Neural progenitor cell (in vitro differentiated cells): Measurements from ENCODE around the gene CDC42SE1. TPM values are rescaled to one million over a fixed set of nuclear protein-coding genes. Genes with fewer than 3 reads are reported as not detected.
A peak's percentile ranks its signal among the peaks of the same experiment; 100 is the strongest.

Experiments
- DNase-seq: peaks from one replicate; pipeline ENCODE4 v3.0.0-alpha.2; 2016; ENCODE audit warnings: low spot score
- H2AFZ ChIP-seq: fragments of 200-600 bp; sonication (generic); replicated peaks from 2 replicates; pipeline ENCODE4 v1.6.1; 2016; ENCODE audit warnings: antibody characterized with exemption
- H3F3A ChIP-seq: fragments of 200-600 bp; sonication (generic); 2 replicates; pipeline ENCODE4 v1.6.1; 2016; ENCODE audit warnings: antibody characterized with exemption, low read depth
- H3K27ac ChIP-seq: fragments of 200-600 bp; sonication (generic); 2 replicates; pipeline ENCODE4 v1.5.1; 2016; ENCODE audit warnings: mild to moderate bottlenecking
- H3K27me3 ChIP-seq: fragments of 200-600 bp; sonication (generic); 2 replicates; pipeline ENCODE4 v1.6.1; 2016; ENCODE audit warnings: mild to moderate bottlenecking, moderate library complexity
- H3K36me3 ChIP-seq: fragments of 200-600 bp; sonication (generic); 2 replicates; pipeline ENCODE4 v1.5.1; 2016
- H3K4me1 ChIP-seq: fragments of 200-600 bp; sonication (generic); 2 replicates; pipeline ENCODE4 v1.6.1; 2016; ENCODE audit warnings: mixed run types
- H3K4me2 ChIP-seq: fragments of 200-600 bp; sonication (generic); 2 replicates; pipeline ENCODE4 v1.6.1; 2016
- H3K4me3 ChIP-seq: fragments of 200-600 bp; sonication (generic); 2 replicates; pipeline ENCODE4 v1.5.1; 2016
- H3K79me2 ChIP-seq: fragments of 200-600 bp; sonication (generic); 2 replicates; pipeline ENCODE4 v1.6.1; 2016; ENCODE audit warnings: low read depth
- H3K9ac ChIP-seq: fragments of 200-600 bp; sonication (generic); 2 replicates; pipeline ENCODE4 v1.6.1; 2016
- H3K9me3 ChIP-seq: fragments of 200-600 bp; sonication (generic); 2 replicates; pipeline ENCODE4 v1.5.1; 2016; ENCODE audit warnings: low read depth
- H4K20me1 ChIP-seq: fragments of 200-600 bp; sonication (generic); 2 replicates; pipeline ENCODE4 v1.6.1; 2016; ENCODE audit warnings: low read depth
- H3K27ac Mint-ChIP-seq: 3 replicates; pipeline ENCODE4 v1.8.0; 2021; ENCODE audit warnings: mixed read lengths
- H3K27me3 Mint-ChIP-seq: 2 replicates; pipeline ENCODE4 v1.8.0; 2022; ENCODE audit warnings: low read depth, mild to moderate bottlenecking, inconsistent platforms, moderate library complexity, mixed read lengths; ENCODE audit not compliant: insufficient read depth
- H3K36me3 Mint-ChIP-seq: 3 replicates; pipeline ENCODE4 v1.8.0; 2021; ENCODE audit warnings: mixed read lengths
- H3K4me1 Mint-ChIP-seq: 3 replicates; pipeline ENCODE4 v1.8.0; 2021; ENCODE audit warnings: mixed read lengths
- H3K4me3 Mint-ChIP-seq: 3 replicates; pipeline ENCODE4 v1.8.0; 2021; ENCODE audit warnings: mild to moderate bottlenecking, moderate library complexity, mixed read lengths
- H3K9me3 Mint-ChIP-seq: 3 replicates; pipeline ENCODE4 v1.8.0; 2020; ENCODE audit warnings: mixed read lengths
- EZH2 ChIP-seq: fragments of 200-600 bp; sonication (generic); IDR thresholded peaks from 2 replicates; pipeline ENCODE4 v1.6.1; 2017; ENCODE audit warnings: antibody characterized with exemption, mild to moderate bottlenecking, moderate library complexity
- EZH2phosphoT487 ChIP-seq: fragments of 200-600 bp; sonication (generic); IDR thresholded peaks from 2 replicates; pipeline ENCODE4 v1.6.1; 2017; ENCODE audit warnings: antibody characterized with exemption
- total RNA-seq: library from RNA; depleted of rRNA; stranded (reverse); fragments of >200 nt; gene quantifications from 2 replicates; pipeline ENCODE4 v1.2.3, GENCODE V29; 2015; ENCODE audit warnings: low replicate concordance
- TF ChIP-seq, protein P1 (sequence below): fragments of 200-600 bp; sonication (generic); IDR thresholded peaks from 2 replicates; pipeline ENCODE4 v1.5.1; 2017; ENCODE audit warnings: antibody characterized with exemption, mild to moderate bottlenecking

Gene CDC42SE1
- total RNA-seq, 1 donor from 2014 or later = 50.7 TPM

- DNase-seq = no peak
- no peak overlapping the region for H3K4me3 ChIP-seq
These were observed 56.2 kb downstream of the CDC42SE1 start for GRCh38 chr1:151003180-151003579.

DNA sequence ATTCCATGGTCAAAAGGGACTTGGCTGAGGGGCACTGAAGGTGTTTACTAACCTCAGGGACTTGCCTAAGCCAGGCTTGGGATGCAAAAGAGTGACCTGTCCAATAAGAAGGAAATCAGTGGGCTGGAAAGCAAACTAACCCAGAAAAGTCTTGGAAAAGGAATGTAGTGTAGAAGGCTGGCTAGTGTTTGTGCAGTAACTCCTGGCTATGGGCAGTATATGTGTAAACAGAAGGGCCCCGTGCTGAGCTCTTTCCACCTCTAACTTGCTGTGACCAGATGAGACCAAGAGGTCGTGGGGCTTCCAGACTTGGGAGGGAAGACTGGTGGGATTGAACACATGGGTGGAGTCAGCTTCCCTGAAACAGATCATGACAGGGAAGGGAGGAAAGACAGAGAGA lies 56.8 kb downstream of the CDC42SE1 start:
- Mint-ChIP-seq H3K4me1 (peaks cover 36% of the 10 kb centered on the region), H3K36me3 (peaks cover 18% of the 10 kb centered on the region), H3K4me3 (no peak overlapping the region), H3K9me3 (no peaks in the 10 kb centered on the region), H3K27ac (no peak overlapping the region), H3K27me3 (peaks cover 6% of the 10 kb centered on the region)
- no peak for DNase-seq
- no peak overlapping the region for H3K9ac ChIP-seq
- H4K20me1 ChIP-seq = no peaks in the 10 kb centered on the region
- H2AFZ ChIP-seq = no peak overlapping the region
- no peaks in the 10 kb centered on the region for H3K9me3 ChIP-seq
- TF ChIP-seq EZH2 (no peak), EZH2phosphoT487 (no peak)
- TF ChIP-seq, protein P1, sequence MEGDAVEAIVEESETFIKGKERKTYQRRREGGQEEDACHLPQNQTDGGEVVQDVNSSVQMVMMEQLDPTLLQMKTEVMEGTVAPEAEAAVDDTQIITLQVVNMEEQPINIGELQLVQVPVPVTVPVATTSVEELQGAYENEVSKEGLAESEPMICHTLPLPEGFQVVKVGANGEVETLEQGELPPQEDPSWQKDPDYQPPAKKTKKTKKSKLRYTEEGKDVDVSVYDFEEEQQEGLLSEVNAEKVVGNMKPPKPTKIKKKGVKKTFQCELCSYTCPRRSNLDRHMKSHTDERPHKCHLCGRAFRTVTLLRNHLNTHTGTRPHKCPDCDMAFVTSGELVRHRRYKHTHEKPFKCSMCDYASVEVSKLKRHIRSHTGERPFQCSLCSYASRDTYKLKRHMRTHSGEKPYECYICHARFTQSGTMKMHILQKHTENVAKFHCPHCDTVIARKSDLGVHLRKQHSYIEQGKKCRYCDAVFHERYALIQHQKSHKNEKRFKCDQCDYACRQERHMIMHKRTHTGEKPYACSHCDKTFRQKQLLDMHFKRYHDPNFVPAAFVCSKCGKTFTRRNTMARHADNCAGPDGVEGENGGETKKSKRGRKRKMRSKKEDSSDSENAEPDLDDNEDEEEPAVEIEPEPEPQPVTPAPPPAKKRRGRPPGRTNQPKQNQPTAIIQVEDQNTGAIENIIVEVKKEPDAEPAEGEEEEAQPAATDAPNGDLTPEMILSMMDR = no peak
- H3K27me3 ChIP-seq = no peaks in the 10 kb centered on the region
- no peak overlapping the region for H3K4me2 ChIP-seq
- no peak overlapping the region for H3K4me3 ChIP-seq
- H3K4me1 ChIP-seq = peaks cover 11% of the 10 kb centered on the region
- H3K27ac ChIP-seq = no peak overlapping the region
- peaks cover 20% of the 10 kb centered on the region for H3F3A ChIP-seq
- no peaks in the 10 kb centered on the region for H3K36me3 ChIP-seq
- no peaks in the 10 kb centered on the region for H3K79me2 ChIP-seq

More at GRCh38 chr1:151003180-151003579, 56.2 kb downstream of the CDC42SE1 start:
- peaks cover 5% of the 10 kb centered on the region for H3K27me3 Mint-ChIP-seq
- H2AFZ ChIP-seq = no peak overlapping the region
- no peaks in the 10 kb centered on the region for H3K9me3 ChIP-seq
- no peaks in the 10 kb centered on the region for H4K20me1 ChIP-seq
- no peak overlapping the region for H3K27ac ChIP-seq
- no peaks in the 10 kb centered on the region for H3K9me3 Mint-ChIP-seq
- TF ChIP-seq EZH2phosphoT487 = no peak
- TF ChIP-seq, protein P1 = no peak
- TF ChIP-seq EZH2 = no peak
- H3K4me2 ChIP-seq = peak overlapping the region; percentile 3
- peaks cover 41% of the 10 kb centered on the region for H3K4me1 Mint-ChIP-seq
- no peaks in the 10 kb centered on the region for H3K79me2 ChIP-seq
- no peak overlapping the region for H3K4me3 Mint-ChIP-seq
- H3K27ac Mint-ChIP-seq = no peak overlapping the region
- no peaks in the 10 kb centered on the region for H3K36me3 ChIP-seq
- no peaks in the 10 kb centered on the region for H3K27me3 ChIP-seq
- H3K9ac ChIP-seq = no peak overlapping the region
- peaks cover 15% of the 10 kb centered on the region for H3K4me1 ChIP-seq
- H3K36me3 Mint-ChIP-seq = peaks cover 16% of the 10 kb centered on the region
- H3F3A ChIP-seq = peaks cover 25% of the 10 kb centered on the region

DNA sequence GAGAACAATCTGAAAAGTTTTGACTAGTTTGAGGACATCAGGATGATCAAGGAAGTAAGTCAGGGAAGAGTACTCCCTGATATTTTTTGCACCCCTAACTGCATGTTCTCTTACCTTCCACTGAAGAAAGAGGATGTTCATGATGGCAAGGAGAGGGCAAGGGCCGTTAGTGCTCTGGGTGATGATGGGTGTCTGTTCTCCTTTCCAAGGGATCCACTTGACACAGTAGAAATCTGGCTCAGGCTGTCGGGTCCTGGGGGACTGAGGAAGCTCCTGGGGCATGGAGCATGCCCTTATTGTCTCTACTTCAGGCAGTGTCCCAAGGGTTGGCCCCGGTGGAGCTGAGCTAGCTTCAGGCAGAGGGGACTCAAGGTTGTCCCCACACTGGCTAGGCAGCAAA lies 57.4 kb downstream of the CDC42SE1 start:
- H3K27ac Mint-ChIP-seq = no peak overlapping the region

More for the DNA sequence above, 57.4 kb downstream of the CDC42SE1 start:
- Histone ChIP-seq H3K79me2 (no peaks in the 10 kb centered on the region), H3K9ac (no peak overlapping the region), H4K20me1 (no peaks in the 10 kb centered on the region), H3K27ac (no peak overlapping the region), H3F3A (peaks cover 15% of the 10 kb centered on the region), H3K36me3 (no peaks in the 10 kb centered on the region), H3K4me2 (no peak overlapping the region), H3K4me3 (no peak overlapping the region), H3K9me3 (no peaks in the 10 kb centered on the region), H3K4me1 (peaks cover 8% of the 10 kb centered on the region), H3K27me3 (no peaks in the 10 kb centered on the region), H2AFZ (no peak overlapping the region)
- H3K36me3 Mint-ChIP-seq = peaks cover 18% of the 10 kb centered on the region
- peaks cover 30% of the 10 kb centered on the region for H3K4me1 Mint-ChIP-seq
- TF ChIP-seq, protein P1 = no peak
- TF ChIP-seq EZH2phosphoT487 (no peak), EZH2 (no peak)
- H3K4me3 Mint-ChIP-seq = no peak overlapping the region
- H3K9me3 Mint-ChIP-seq = no peaks in the 10 kb centered on the region
- DNase-seq = no peak
- peaks cover 4% of the 10 kb centered on the region for H3K27me3 Mint-ChIP-seq
